Measurements from ENCODE around the gene HFE.
A peak's percentile ranks its signal among the peaks of the same experiment; 100 is the strongest.
"Not testable (repeated sequence)": the region's sequence is repeated elsewhere in the genome, so short reads cannot be mapped to it uniquely, and the experiment has no call there.

HFE gene

GRCh38 chr6:26058477-26059033 lies 28.7 kb upstream of the HFE start:
- not testable (repeated sequence) for DNase-seq

GRCh38 chr6:26059941-26060340 lies 27.3 kb upstream of the HFE start:
- no peak for DNase-seq

DNA sequence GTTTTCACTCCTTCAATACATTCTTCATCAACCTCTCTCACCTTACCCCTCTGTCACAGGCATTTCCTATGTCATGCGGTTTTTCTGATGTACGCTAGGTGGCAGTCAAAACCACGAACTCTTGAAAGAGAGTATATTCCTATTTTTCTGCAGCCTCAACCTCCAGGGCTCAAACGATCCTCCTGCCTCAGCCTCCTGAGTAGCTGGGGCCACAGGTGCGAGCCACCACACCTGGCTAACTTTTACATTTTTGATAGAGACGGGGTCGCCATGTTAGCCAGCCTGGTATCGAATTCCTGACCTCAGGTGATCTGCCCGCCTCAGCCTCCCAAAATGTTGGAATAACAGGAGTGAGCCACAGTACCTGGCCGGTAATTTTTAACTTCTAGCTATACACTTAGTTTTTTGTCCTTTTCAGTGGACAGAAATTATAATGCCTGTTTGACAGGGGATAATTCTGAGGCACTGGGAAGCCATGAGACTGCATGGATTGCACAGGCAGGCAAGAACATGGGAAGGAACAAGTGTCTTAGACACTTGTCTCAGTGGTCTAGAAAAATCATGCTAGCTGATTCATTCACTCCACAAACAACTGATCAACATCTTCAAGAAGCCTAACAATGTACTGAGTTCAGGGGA lies 22.5 kb upstream of the HFE start:
- no peak for DNase-seq

- no peak for DNase-seq
Observed at GRCh38 chr6:26065952-26066380, 21.3 kb upstream of the HFE start.

DNA sequence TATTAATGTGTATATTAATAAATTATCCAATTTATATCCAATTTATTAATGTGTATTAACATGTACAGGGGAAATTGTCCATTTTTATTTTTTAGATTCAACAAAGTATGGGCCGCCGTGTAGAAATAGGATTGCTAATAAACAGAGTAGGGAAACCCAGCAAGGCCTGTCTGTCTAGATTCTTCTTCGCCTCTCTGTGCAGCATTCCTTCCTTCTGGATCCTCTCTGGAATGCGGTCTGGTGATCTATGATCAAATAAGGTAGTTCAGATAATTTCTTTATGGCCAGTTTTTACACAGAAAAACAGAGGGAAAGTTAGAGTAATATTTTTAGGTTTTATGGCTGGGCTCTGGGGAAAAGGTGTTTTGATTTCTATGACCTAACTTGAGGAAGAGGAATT lies 19.9 kb upstream of the HFE start:
- no peak for DNase-seq

DNA sequence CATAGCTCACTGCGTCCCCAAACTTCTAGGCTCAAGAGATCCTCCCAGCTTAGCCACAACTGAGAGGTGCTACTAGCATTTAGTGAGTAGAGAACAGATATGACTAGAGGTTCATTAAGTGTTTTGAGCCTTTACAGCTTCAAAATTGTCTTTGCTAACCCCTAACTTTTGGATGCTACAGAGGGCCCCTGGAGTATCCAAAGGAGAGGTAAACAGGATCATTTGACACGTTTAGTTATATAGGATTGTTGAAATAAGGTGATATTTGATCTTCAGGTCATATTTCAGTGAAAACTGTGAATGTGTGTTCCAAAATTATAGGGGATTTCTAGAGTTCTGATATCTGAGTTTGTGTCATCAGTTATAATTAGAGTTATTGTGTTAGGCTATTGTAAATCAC lies 19.2 kb upstream of the HFE start:
- DNase-seq, result no peak

DNA sequence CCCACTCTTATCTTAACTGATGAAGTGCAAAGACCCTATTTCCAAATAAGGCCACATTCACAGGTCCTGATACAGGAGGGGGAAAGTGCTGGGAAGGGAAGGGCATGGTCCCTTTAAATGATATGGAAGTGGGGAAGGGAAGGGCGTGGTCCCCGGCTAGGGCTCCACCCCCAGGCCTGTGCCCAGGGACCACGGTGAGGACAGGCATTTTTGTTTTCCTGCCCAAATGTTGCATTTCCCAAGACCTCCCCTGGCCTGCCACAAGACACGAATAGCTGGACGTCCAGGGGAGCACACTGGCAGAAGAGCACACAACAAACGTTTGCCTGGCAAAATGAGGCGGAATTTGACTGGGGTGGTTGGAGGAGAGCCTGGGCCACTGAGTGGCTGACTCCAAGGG lies 16.1 kb upstream of the HFE start:
- no peak for DNase-seq

DNA sequence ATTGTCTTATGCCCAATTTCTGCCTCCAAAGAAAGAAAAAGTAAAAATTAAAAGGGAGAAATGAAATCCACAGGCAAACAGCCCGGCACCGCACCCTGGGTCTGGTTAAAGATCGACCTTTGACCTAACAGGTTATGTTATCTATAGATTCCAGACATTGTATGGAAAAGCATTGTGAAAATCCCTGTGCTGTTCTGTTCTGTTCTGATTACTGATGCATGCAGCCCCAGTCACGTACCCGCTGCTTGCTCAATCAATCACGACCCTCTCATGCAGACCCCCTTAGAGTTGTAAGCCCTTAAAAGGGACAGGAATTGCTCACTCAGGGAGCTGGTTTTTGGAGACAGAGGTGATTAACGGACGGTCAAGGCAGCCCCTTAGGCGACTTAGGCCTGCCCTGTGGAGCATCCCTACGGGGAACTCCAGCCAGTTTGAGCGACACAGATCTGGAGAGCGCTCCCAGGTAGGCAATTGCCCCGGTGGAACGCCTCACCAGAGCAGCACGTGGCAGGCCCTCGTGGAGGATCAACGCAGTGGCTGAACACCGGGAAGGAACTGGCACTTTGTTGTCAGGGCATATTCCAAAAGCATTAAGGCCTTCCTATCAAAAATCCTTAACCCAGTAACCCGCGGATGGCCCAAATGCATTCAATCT lies 12.0 kb upstream of the HFE start:
- DNase-seq, result peak; percentile 18

- not testable (repeated sequence) for DNase-seq
Observed at GRCh38 chr6:26078066-26078465, 9.2 kb upstream of the HFE start.

DNA sequence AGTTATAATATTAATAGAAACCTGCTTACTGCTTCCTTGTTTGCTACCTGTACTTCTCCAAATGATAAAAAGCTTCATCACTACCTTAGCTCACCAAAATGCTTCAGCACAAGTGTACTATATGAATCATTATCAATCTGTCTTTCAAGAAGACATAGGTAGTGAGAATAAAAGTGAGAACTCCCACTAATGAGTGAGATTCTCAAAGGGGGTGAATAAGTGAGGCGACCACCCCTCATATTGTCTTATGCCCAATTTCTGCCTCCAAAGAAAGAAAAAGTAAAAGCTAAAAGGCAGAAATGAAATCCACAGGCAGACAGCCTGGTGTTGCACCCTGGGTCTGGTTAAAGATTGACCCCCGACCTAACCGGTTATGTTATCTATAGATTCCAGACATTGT lies 6.1 kb upstream of the HFE start:
- not testable (repeated sequence) for DNase-seq

DNA sequence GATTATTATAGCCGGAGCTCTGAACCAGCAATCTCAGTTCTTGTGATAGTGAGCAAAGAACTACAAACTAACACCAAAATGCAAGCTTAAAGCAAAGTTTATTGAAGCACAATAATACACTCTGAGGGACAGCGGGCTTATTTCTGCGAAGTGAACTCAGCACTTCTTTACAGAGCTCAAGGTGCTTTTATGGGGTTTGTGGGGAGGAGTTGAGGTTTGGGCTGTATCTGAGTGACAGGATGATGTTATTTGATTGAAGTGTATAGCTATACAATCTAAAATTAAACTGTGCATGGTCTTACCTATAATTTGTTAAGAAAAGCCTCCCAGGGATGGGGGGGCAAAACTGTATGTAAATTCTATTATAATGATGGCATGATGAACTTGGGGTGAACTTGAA lies 1.0 kb upstream of the HFE start:
- no peak for DNase-seq

- no peak for DNase-seq
Observed at GRCh38 chr6:26088344-26088743, 1.1 kb downstream of the HFE start.

DNA sequence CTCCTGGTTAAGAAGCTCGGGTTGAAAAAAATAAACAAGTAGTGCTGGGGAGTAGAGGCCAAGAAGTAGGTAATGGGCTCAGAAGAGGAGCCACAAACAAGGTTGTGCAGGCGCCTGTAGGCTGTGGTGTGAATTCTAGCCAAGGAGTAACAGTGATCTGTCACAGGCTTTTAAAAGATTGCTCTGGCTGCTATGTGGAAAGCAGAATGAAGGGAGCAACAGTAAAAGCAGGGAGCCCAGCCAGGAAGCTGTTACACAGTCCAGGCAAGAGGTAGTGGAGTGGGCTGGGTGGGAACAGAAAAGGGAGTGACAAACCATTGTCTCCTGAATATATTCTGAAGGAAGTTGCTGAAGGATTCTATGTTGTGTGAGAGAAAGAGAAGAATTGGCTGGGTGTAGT lies 2.0 kb downstream of the HFE start:
- DNase-seq, result no peak

DNA sequence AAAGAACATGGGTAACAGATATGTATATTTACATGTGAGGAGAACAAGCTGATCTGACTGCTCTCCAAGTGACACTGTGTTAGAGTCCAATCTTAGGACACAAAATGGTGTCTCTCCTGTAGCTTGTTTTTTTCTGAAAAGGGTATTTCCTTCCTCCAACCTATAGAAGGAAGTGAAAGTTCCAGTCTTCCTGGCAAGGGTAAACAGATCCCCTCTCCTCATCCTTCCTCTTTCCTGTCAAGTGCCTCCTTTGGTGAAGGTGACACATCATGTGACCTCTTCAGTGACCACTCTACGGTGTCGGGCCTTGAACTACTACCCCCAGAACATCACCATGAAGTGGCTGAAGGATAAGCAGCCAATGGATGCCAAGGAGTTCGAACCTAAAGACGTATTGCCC lies 5.2 kb downstream of the HFE start:
- DNase-seq, result no peak

DNA sequence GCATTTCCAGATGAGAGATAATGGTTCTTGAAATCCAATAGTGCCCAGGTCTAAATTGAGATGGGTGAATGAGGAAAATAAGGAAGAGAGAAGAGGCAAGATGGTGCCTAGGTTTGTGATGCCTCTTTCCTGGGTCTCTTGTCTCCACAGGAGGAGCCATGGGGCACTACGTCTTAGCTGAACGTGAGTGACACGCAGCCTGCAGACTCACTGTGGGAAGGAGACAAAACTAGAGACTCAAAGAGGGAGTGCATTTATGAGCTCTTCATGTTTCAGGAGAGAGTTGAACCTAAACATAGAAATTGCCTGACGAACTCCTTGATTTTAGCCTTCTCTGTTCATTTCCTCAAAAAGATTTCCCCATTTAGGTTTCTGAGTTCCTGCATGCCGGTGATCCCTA lies 6.8 kb downstream of the HFE start:
- no peak for DNase-seq

DNA sequence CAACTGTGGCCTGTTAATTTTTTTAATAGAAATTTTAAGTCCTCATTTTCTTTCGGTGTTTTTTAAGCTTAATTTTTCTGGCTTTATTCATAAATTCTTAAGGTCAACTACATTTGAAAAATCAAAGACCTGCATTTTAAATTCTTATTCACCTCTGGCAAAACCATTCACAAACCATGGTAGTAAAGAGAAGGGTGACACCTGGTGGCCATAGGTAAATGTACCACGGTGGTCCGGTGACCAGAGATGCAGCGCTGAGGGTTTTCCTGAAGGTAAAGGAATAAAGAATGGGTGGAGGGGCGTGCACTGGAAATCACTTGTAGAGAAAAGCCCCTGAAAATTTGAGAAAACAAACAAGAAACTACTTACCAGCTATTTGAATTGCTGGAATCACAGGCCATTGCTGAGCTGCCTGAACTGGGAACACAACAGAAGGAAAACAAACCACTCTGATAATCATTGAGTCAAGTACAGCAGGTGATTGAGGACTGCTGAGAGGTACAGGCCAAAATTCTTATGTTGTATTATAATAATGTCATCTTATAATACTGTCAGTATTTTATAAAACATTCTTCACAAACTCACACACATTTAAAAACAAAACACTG lies 10.1 kb downstream of the HFE start:
- peak; percentile 63 for DNase-seq

DNA sequence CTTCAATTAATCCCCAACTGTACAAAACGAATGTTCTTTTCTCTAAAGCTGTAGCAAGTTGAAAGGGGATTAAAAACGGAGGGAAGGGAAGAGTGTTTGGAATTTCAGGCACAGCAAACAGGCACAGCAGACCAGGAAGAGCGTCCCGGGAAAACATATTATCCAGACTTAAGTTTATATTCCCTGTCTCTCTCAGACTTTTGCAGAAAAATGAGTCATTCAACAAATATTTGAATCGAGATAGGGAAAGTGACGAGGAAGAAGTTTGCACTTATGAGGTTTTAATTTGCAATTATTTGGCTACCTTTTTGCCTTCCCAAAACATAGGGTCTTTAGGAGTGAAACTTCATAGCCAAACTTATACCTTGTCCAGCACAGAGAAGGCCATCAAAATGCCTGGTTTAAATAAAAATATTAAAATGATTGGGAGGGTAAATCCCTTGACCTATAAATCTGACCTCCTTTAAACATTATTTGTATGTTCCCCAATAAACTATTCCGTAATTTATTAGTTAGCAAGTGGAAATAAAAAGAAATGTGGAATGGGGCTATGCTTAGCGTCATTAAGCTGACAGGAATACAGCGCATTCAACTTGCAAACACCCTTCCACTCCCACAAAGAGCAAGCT lies 16.0 kb downstream of the HFE start:
- DNase-seq, result no peak

DNA sequence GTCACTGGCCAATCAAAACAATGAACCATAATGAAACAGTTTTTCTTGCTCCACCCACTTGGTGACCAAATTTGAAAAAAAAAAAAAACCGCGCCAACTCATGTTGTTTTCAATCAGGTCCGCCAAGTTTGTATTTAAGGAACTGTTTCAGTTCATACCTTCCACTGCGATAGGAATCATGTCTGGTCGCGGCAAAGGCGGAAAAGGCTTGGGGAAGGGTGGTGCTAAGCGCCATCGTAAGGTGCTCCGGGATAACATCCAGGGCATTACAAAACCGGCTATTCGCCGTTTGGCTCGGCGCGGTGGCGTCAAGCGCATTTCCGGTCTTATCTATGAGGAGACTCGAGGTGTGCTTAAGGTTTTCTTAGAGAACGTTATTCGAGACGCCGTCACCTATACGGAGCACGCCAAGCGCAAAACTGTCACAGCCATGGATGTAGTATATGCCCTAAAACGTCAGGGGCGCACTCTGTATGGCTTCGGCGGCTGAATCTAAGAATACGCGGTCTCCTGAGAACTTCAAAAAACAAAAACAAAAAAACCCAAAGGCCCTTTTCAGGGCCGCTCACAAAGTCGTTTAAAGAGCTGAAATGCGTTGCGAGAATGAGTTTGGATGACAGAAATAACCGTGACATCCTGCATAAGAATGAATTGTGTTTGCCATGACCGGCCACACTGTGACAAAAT lies 16.7 kb downstream of the HFE start:
- peak; percentile 90 for DNase-seq

- DNase-seq, result no peak
Observed at GRCh38 chr6:26104457-26105108, 17.4 kb downstream of the HFE start.

DNA sequence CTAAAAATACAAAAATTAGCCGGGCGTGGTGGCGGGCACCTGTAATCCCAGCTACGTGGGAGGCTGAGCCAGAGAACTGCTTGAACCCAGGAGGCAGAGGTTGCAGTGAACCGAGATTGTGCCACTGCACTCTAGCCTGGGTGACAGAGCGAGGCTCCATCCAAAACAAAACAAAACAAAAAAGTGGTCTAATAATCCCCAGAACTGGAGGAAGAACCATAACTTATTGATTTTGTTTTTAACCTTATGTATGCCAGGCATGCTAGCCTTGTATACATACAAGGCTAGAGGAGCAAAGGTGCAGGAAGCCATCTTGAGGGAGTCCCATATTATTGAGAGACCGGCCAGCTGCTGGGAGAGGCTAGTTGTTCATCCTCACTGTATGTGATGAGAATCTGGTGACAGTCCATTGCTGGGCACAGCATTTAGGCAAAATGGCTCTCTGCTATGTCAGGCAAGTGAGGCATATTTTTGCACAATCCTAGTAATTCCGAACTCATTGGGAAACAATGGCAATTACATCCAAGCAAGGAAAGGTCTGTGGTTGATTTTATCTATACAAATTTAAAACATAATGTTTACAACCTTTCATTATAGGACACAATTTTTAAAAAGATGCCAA lies 18.0 kb downstream of the HFE start:
- DNase-seq, result no peak

DNA sequence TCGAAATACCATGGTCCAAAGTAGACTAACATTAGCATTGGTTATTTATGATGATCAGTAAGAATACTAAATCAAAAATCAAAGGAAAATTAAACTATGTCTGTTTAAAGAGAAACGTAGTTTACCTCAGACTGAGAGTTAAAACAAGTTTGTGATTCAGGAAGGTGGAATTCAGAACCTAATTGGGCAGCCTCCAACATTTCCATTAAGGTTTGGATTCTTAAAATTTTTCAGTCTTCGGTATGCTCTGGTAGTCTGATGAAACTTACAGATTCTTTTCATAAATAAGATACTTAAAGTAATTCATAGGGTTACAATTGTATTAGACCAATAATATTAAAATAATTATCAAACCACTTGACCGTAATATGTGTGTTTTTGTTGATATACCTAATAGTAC lies 18.6 kb downstream of the HFE start:
- DNase-seq, result no peak

- no peak for DNase-seq
Observed at GRCh38 chr6:26107935-26108334, 20.7 kb downstream of the HFE start.

Data from right kidney (tissue), 1 donor.